DOHH2 (cell line): ENCODE measurements around the gene RBBP8.
"Not testable (repeated sequence)": the region's sequence is repeated elsewhere in the genome, so short reads cannot be mapped to it uniquely, and the experiment has no call there.

Experiments used
- H3F3A ChIP-seq: fragments of 200-600 bp; sonication (generic), shearing (Covaris generic); 2 replicates; pipeline ENCODE4 v1.6.0; 2016; ENCODE audit warnings: antibody characterized with exemption, mild to moderate bottlenecking; ENCODE audit not compliant: control insufficient read depth, insufficient read depth
- H3K27ac ChIP-seq: fragments of 200-600 bp; sonication (generic); 2 replicates; pipeline ENCODE4 v1.5.1; 2014; ENCODE audit warnings: low read depth, mild to moderate bottlenecking, low read length, moderate library complexity
- H3K27me3 ChIP-seq: fragments of 200-600 bp; sonication (generic); 2 replicates; pipeline ENCODE4 v1.6.1; 2014; ENCODE audit warnings: mild to moderate bottlenecking, low read length, mixed read lengths; ENCODE audit not compliant: control insufficient read depth
- H3K36me3 ChIP-seq: fragments of 200-600 bp; sonication (generic); 2 replicates; pipeline ENCODE4 v1.6.1; 2014; ENCODE audit warnings: mild to moderate bottlenecking, low read length, moderate library complexity, mixed read lengths; ENCODE audit not compliant: control insufficient read depth
- H3K4me1 ChIP-seq: fragments of 200-600 bp; sonication (generic); 2 replicates; pipeline ENCODE4 v1.6.1; 2014; ENCODE audit warnings: mild to moderate bottlenecking, low read length, mixed read lengths; ENCODE audit not compliant: control insufficient read depth
- H3K4me2 ChIP-seq: fragments of 200-600 bp; sonication (generic); 2 replicates; pipeline ENCODE4 v1.6.0; 2014; ENCODE audit warnings: mild to moderate bottlenecking, low read length, moderate library complexity
- H3K4me3 ChIP-seq: fragments of 200-600 bp; sonication (generic); 2 replicates; pipeline ENCODE4 v1.5.1; 2014; ENCODE audit warnings: mild to moderate bottlenecking, low read length, mixed read lengths
- H3K79me2 ChIP-seq: fragments of 200-600 bp; sonication (generic); 2 replicates; pipeline ENCODE4 v1.6.1; 2014; ENCODE audit warnings: mild to moderate bottlenecking, low read length, mixed read lengths; ENCODE audit not compliant: control insufficient read depth
- H3K9me2 ChIP-seq: fragments of 200-600 bp; sonication (generic); replicated peaks from 2 replicates; pipeline ENCODE4 v1.6.1; 2014; ENCODE audit warnings: mild to moderate bottlenecking, low read length, mixed read lengths; ENCODE audit not compliant: control insufficient read depth
- H3K9me3 ChIP-seq: fragments of 200-600 bp; sonication (generic); 2 replicates; pipeline ENCODE4 v1.6.1; 2014; ENCODE audit warnings: antibody characterized with exemption, low read length, mixed read lengths; ENCODE audit not compliant: control insufficient read depth, insufficient read depth
- H4K20me1 ChIP-seq: fragments of 200-600 bp; sonication (generic); 2 replicates; pipeline ENCODE4 v1.6.0; 2014; ENCODE audit warnings: low read depth, mild to moderate bottlenecking, antibody characterized with exemption, low read length, moderate library complexity; ENCODE audit not compliant: control insufficient read depth, insufficient read depth
- EZH2phosphoT487 ChIP-seq: fragments of 200-600 bp; sonication (generic); IDR thresholded peaks from 2 replicates; pipeline ENCODE4 v1.6.1; 2017; ENCODE audit warnings: borderline replicate concordance, mild to moderate bottlenecking, antibody characterized with exemption, low read length, moderate library complexity, mixed read lengths
- TF ChIP-seq, protein P1 (sequence below): fragments of 200-600 bp; sonication (generic); IDR thresholded peaks from one replicate; pipeline ENCODE4 v1.5.1; 2014; ENCODE audit warnings: antibody characterized with exemption, mild to moderate bottlenecking, low read depth, low read length; ENCODE audit not compliant: poor library complexity, severe bottlenecking

The RBBP8 gene

DNA sequence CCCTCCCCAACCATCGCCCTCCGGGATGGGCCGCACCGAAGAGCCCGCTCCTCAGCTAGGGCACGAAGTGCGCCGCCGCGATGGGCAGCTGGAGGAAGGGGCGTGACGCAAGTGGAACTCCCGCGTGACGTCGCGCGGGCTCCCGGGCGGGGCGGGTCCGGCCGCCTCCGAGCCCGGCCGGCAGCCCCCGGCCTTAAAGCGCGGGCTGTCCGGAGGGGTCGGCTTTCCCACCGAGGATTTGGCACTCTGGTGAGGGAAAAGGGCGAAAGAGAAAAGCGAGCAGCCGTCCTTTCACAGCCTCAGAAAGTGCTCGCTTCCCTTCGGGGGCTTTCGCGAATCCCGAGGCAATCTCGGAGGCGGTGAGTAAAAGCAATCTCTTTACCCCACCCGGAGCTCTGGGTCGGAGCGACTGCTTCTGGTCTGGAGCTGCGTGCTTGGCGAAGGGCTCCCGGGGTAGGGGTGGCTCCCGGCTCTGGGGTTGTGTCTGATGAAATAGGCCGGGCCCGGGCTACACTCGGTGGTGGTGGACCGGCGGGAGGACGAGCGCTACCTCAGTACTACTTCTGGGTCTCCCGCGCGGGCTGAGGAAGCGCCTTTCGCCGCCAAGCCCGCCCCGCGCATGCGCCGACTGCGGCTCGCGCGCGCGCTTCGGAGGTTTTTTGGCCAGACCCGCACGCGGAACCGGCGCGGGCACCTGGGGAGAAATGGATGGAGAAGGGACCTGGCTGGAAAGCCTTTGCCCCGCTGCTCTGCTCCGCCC lies at the start of gene RBBP8:
Gene RBBP8 (plus strand): TSS at position 123 of the 760 bp plus-strand sequence. CDS start 3,524 bp downstream, outside the sequence.
- Histone ChIP-seq H3K9me3 (no peaks in the 10 kb centered on the region), H4K20me1 (peaks cover 3% of the 10 kb centered on the region; the same call in 1 of the 2 replicates), H3K4me1 (peaks cover 30% of the 10 kb centered on the region), H3K4me2 (peak within 1 kb of the TSS; percentile 84), H3K9me2 (no peaks in the 10 kb centered on the region), H3K27ac (peak within 1 kb of the TSS; percentile 79), H3F3A (0 out of 2 replicates have a peak, but pooled peaks cover 3% of the 10 kb centered on the region), H3K27me3 (no peaks in the 10 kb centered on the region), H3K36me3 (peaks cover 40% of the 10 kb centered on the region), H3K79me2 (peaks cover 63% of the 10 kb centered on the region), H3K4me3 (peak within 1 kb of the TSS; percentile 76)
- no peak for TF ChIP-seq EZH2phosphoT487
- TF ChIP-seq, protein P1, sequence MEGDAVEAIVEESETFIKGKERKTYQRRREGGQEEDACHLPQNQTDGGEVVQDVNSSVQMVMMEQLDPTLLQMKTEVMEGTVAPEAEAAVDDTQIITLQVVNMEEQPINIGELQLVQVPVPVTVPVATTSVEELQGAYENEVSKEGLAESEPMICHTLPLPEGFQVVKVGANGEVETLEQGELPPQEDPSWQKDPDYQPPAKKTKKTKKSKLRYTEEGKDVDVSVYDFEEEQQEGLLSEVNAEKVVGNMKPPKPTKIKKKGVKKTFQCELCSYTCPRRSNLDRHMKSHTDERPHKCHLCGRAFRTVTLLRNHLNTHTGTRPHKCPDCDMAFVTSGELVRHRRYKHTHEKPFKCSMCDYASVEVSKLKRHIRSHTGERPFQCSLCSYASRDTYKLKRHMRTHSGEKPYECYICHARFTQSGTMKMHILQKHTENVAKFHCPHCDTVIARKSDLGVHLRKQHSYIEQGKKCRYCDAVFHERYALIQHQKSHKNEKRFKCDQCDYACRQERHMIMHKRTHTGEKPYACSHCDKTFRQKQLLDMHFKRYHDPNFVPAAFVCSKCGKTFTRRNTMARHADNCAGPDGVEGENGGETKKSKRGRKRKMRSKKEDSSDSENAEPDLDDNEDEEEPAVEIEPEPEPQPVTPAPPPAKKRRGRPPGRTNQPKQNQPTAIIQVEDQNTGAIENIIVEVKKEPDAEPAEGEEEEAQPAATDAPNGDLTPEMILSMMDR: no peak

DNA sequence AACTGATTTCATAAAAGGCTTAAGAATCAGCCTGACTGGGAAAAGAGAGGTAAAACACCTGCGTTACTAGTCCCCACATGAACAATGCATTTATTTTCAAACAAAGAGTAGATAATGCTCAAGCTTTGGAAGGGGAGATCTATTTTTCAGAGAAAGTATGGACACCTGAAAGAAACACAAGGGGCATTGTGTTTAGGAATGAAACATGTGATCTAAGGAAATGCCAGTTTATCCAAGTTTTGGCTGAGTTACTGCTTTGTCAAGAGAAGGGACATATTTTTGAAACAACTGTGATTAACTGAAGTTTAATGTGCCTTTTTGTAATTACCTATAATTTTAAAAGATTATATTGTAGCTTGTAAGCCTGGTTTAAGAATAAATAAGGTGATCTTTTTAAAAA lies 49.3 kb upstream of the RBBP8 start:
- Histone ChIP-seq H4K20me1 (no peaks in the 10 kb centered on the region), H3K27ac (no peak overlapping the region), H3K79me2 (no peaks in the 10 kb centered on the region), H3F3A (no peaks in the 10 kb centered on the region), H3K36me3 (no peaks in the 10 kb centered on the region), H3K9me3 (no peaks in the 10 kb centered on the region), H3K4me3 (no peak overlapping the region), H3K4me2 (no peak overlapping the region), H3K27me3 (no peaks in the 10 kb centered on the region), H3K4me1 (no peaks in the 10 kb centered on the region), H3K9me2 (no peaks in the 10 kb centered on the region)
- TF ChIP-seq, protein P1: no peak
- TF ChIP-seq EZH2phosphoT487: no peak

DNA sequence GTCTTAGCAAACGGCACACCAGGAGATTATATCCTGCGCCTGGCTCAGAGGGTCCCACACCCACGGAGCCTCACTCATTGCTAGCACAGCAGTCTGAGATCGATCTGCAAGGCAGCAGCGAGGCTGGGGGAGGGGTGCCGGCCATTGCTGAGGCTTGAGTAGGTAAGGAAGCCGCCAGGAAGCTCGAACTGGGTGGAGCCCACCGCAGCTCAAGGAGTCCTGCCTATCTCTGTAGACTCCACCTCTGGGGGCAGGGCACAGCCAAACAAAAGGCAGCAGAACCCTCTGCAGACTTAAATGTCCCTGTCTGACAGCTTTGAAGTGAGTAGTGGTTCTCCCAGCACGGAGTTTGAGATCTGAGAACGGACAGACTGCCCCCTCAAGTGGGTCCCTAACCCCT lies 47.4 kb upstream of the RBBP8 start:
- not testable (repeated sequence) for H3K36me3 ChIP-seq, H3K79me2 ChIP-seq, H3K4me2 ChIP-seq, H3F3A ChIP-seq, H3K9me3 ChIP-seq, H3K27me3 ChIP-seq, H3K27ac ChIP-seq, H3K9me2 ChIP-seq, H3K4me1 ChIP-seq, H3K4me3 ChIP-seq, H4K20me1 ChIP-seq

DNA sequence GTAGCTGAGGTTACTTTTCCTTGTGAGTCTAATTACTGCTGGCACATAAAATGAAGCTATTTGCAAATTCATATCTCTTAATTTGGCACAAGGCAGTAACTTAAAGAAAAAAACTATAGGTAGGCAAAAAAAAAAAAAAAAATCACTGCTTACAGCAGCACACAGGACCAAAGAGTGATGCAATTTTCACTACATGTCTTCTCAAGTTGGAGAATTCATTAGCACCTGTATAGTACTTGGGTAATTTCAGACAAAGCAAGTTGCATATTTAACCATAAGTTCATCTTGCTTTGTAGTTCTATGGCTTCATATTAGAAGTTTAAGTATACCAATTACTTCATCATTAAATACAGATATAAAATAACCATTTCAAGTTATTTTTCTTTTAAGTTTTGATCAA lies 33.7 kb upstream of the RBBP8 start:
- H3K9me2 ChIP-seq: no peaks in the 10 kb centered on the region

More for the DNA sequence above, 33.7 kb upstream of the RBBP8 start:
- H3K9me3 ChIP-seq: no peaks in the 10 kb centered on the region
- TF ChIP-seq, protein P1: no peak
- no peak for TF ChIP-seq EZH2phosphoT487
- H4K20me1 ChIP-seq: no peaks in the 10 kb centered on the region
- H3K36me3 ChIP-seq: no peaks in the 10 kb centered on the region
- H3K4me2 ChIP-seq: no peak overlapping the region
- no peaks in the 10 kb centered on the region for H3K4me1 ChIP-seq
- H3K4me3 ChIP-seq: no peak overlapping the region
- no peaks in the 10 kb centered on the region for H3F3A ChIP-seq
- no peaks in the 10 kb centered on the region for H3K79me2 ChIP-seq
- no peak overlapping the region for H3K27ac ChIP-seq
- no peaks in the 10 kb centered on the region for H3K27me3 ChIP-seq
